Sigmoid colon (tissue), 7 donors: ENCODE data around the gene IGLL5. TPM values are rescaled to one million over a fixed set of nuclear protein-coding genes. Genes with fewer than 3 reads are reported as not detected.
"Not testable (repeated sequence)": the region's sequence is repeated elsewhere in the genome, so short reads cannot be mapped to it uniquely, and the experiment has no call there.

Experiments used
- DNase-seq: peaks from one replicate; pipeline ENCODE4 v3.0.0-alpha.2; 2019
- H3K27ac ChIP-seq, 4 donors: fragments of 200-600 bp; sonication (generic); one replicate each; pipeline ENCODE4 v1.5.1; 2016 to 2019; ENCODE audit warnings: mild to moderate bottlenecking in 1 of 4
- H3K27me3 ChIP-seq, 3 donors: fragments of 200-600 bp; sonication (generic); one replicate each; pipeline ENCODE4 v1.5.1; 2019; ENCODE audit warnings: mild to moderate bottlenecking in 1 of 3
- H3K36me3 ChIP-seq, 4 donors: fragments of 200-600 bp; sonication (generic); one replicate each; pipeline ENCODE4 v1.5.1; 2016 to 2019
- H3K4me1 ChIP-seq, 4 donors: fragments of 200-600 bp; sonication (generic); one replicate each; pipeline ENCODE4 v1.5.1; 2017 to 2019
- H3K4me3 ChIP-seq, 4 donors: fragments of 200-600 bp; sonication (generic); one replicate each; pipeline ENCODE4 v1.5.1; 2017 to 2019; ENCODE audit warnings: mild to moderate bottlenecking in 2 of 4, moderate library complexity in 1 of 4
- H3K9me3 ChIP-seq, 4 donors: fragments of 200-600 bp in 3 of 4; sonication (generic) in 3 of 4; one replicate each; pipeline versions ENCODE4 v1.5.1 to v1.6.1; 2013 to 2019
- EP300 ChIP-seq, 4 donors: sonication (generic); formaldehyde crosslinking; IDR thresholded peaks; one replicate each; pipeline ENCODE4 v1.6.1; 2017; ENCODE audit warnings: antibody characterized with exemption in 4 of 4
- POLR2A ChIP-seq, 2 donors: fragments of 450-650 bp; IDR thresholded peaks; one replicate each; pipeline ENCODE4 v1.6.1; 2016; ENCODE audit warnings: antibody characterized with exemption in 2 of 2, mild to moderate bottlenecking in 2 of 2, moderate library complexity in 2 of 2
- POLR2AphosphoS5 ChIP-seq, 4 donors: sonication (generic); formaldehyde crosslinking; IDR thresholded peaks; one replicate each; pipeline ENCODE4 v1.6.1; 2017; ENCODE audit warnings: antibody characterized with exemption in 4 of 4
- WGBS, 2 donors: extraction: QIAGEN DNeasy Blood & Tissue Kit; methylation state at CpG; one replicate each; pipeline ENCODE4 v1.1.7; 2013; 5-methylcytosine and 5-hydroxymethylcytosine counted together
- intact Hi-C: fragments of 100-400 bp; cut with DNase I; formaldehyde crosslinking; loops from one replicate; pipeline ENCODE4 v1.15.1; 2023
- polyA plus RNA-seq, 3 donors: library from polyadenylated mRNA; stranded (reverse); fragments of 200-250 nt; gene quantifications; one replicate each; pipeline ENCODE4 v1.2.3, GENCODE V29; 2013
- total RNA-seq, 4 donors: library from RNA; depleted of rRNA; stranded (reverse); fragments of >200 nt; gene quantifications; one replicate each; pipeline ENCODE4 v1.1.0, GENCODE V29; 2016
- TF ChIP-seq, protein P1 (sequence below), 4 experiments: fragments of 450-650 bp in 3 of 4; fragments of 200-600 bp in 1 of 4; IDR thresholded peaks; one replicate each; pipeline ENCODE4 v1.5.1; 2016 to 2019; ENCODE audit warnings: antibody characterized with exemption in 4 of 4, mild to moderate bottlenecking in 3 of 4, moderate library complexity in 2 of 4
- donor health status: healthy with polysubstance abuse.
- donor health status: Bipolar disorder and iron deficiency.
- donor health status: healthy.

IGLL5 gene
- total and polyA plus RNA-seq, 7 donors, result 0.99 to 39.6 (median 14.2) TPM; not detected in 3

DNA sequence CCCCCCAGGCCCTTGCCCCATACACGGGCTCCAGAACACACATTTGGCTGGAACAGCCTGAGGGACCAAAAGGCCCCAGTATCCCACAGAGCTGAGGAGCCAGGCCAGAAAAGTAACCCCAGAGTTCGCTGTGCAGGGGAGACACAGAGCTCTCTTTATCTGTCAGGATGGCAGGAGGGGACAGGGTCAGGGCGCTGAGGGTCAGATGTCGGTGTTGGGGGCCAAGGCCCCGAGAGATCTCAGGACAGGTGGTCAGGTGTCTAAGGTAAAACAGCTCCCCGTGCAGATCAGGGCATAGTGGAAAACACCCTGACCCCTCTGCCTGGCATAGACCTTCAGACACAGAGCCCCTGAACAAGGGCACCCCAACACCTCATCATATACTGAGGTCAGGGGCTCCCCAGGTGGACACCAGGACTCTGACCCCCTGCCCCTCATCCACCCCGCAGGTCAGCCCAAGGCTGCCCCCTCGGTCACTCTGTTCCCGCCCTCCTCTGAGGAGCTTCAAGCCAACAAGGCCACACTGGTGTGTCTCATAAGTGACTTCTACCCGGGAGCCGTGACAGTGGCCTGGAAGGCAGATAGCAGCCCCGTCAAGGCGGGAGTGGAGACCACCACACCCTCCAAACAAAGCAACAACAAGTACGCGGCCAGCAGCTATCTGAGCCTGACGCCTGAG, 13.1 kb downstream of the IGLL5 start:
- H3K27ac ChIP-seq, H3K36me3 ChIP-seq, H3K9me3 ChIP-seq, intact Hi-C loops, H3K27me3 ChIP-seq, H3K4me1 ChIP-seq, H3K4me3 ChIP-seq: not testable (repeated sequence)
- 74 to 75% methylated on average over 13 to 15 of the region's 16 CpGs for WGBS, 2 donors
- DNase-seq, result peak; percentile 50

GRCh38 chr22:22901578-22902218, 14.1 kb downstream of the IGLL5 start:
- TF ChIP-seq POLR2AphosphoS5 (IDR thresholded peaks at IDR 0.05), result no peak
- TF ChIP-seq, protein P1, sequence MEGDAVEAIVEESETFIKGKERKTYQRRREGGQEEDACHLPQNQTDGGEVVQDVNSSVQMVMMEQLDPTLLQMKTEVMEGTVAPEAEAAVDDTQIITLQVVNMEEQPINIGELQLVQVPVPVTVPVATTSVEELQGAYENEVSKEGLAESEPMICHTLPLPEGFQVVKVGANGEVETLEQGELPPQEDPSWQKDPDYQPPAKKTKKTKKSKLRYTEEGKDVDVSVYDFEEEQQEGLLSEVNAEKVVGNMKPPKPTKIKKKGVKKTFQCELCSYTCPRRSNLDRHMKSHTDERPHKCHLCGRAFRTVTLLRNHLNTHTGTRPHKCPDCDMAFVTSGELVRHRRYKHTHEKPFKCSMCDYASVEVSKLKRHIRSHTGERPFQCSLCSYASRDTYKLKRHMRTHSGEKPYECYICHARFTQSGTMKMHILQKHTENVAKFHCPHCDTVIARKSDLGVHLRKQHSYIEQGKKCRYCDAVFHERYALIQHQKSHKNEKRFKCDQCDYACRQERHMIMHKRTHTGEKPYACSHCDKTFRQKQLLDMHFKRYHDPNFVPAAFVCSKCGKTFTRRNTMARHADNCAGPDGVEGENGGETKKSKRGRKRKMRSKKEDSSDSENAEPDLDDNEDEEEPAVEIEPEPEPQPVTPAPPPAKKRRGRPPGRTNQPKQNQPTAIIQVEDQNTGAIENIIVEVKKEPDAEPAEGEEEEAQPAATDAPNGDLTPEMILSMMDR (IDR thresholded peaks at IDR 0.05), result no peak
- TF ChIP-seq POLR2A (IDR thresholded peaks at IDR 0.05), result no peak
- no peak for TF ChIP-seq EP300 (IDR thresholded peaks at IDR 0.05)
- Histone ChIP-seq H3K9me3 (no peaks in the 10 kb centered on the region), H3K4me3 (no peak overlapping the region), H3K27me3 (no peaks in the 10 kb centered on the region), H3K4me1 (no peaks in the 10 kb centered on the region), H3K36me3 (no peaks in the 10 kb centered on the region), H3K27ac (no peak overlapping the region)
- intact Hi-C loops, result no loop called here
- DNase-seq, result no peak
- WGBS, 2 donors, result 81 to 88% methylated on average over 8 of the region's 8 CpGs

- intact Hi-C loops, result no loop called here
- TF ChIP-seq, protein P1 (IDR thresholded peaks at IDR 0.05), result no peak
- TF ChIP-seq POLR2AphosphoS5 (IDR thresholded peaks at IDR 0.05) (no peak), POLR2A (IDR thresholded peaks at IDR 0.05) (no peak), EP300 (IDR thresholded peaks at IDR 0.05) (no peak)
- 79 to 81% methylated on average over 9 of the region's 9 CpGs for WGBS, 2 donors
These were observed 14.8 kb downstream of the IGLL5 start for GRCh38 chr22:22902247-22903001.

DNA sequence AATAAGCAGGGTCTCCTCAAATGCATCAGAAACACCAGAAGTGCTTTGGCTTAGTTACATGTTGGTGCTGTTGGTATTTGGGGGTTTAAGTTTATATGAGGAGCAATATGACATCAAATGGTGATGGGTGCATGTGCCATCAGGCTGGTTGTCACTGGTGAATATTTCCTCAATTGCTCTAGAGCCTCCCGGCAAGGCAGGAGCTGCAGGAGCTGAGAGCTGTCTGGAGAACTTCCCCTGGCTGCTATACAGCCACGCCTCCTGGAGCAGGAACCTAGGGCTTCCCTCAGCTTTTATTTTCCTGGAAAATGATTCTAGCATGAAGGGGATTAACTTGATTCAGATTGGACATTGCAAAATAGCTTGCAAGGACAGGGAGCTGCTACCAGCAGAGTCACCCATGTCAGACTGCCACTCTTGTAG, 15.8 kb downstream of the IGLL5 start:
- no peak for DNase-seq
- Histone ChIP-seq H3K4me1 (no peaks in the 10 kb centered on the region), H3K9me3 (no peaks in the 10 kb centered on the region), H3K27me3 (no peaks in the 10 kb centered on the region), H3K36me3 (no peaks in the 10 kb centered on the region), H3K27ac (no peak overlapping the region), H3K4me3 (no peak overlapping the region)
- TF ChIP-seq, protein P1 (IDR thresholded peaks at IDR 0.05), result no peak
- no peak for TF ChIP-seq POLR2AphosphoS5 (IDR thresholded peaks at IDR 0.05)
- no peak for TF ChIP-seq EP300 (IDR thresholded peaks at IDR 0.05)
- no peak for TF ChIP-seq POLR2A (IDR thresholded peaks at IDR 0.05)
- 15 to 49% methylated on average over 2 of the region's 2 CpGs for WGBS, 2 donors
- intact Hi-C loops, result no loop called here

More at GRCh38 chr22:22902247-22903001, 14.8 kb downstream of the IGLL5 start:
- Histone ChIP-seq H3K4me1 (no peaks in the 10 kb centered on the region), H3K27me3 (no peaks in the 10 kb centered on the region), H3K9me3 (no peaks in the 10 kb centered on the region), H3K36me3 (no peaks in the 10 kb centered on the region), H3K27ac (no peak overlapping the region), H3K4me3 (no peak overlapping the region)
- no peak for DNase-seq

DNA sequence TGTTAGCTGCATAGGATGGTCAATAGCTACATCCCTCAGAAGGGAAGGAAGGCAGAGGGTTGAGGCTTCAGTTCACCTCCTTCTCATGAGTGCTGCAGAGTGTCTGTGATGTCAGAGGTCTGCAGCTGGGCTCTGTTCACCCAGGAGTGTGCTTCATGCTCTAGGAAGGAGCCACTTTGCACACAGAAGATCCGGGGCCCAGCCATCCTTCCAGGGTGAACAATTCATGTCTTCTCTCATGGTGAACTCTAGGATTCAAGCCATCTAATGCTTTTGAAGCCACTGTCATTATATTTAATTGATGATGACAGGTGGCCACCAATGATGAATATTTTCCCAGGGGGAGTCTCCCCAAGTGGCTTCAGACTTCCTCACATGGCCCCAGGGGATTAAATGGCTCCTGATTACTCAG, 16.2 kb downstream of the IGLL5 start:
- H3K27me3 ChIP-seq, intact Hi-C loops, H3K4me1 ChIP-seq, H3K36me3 ChIP-seq, H3K4me3 ChIP-seq, DNase-seq, H3K27ac ChIP-seq, H3K9me3 ChIP-seq: not testable (repeated sequence)
- WGBS, 2 donors, result 68 to 70% methylated on average over 1 of the region's 1 CpG

DNA sequence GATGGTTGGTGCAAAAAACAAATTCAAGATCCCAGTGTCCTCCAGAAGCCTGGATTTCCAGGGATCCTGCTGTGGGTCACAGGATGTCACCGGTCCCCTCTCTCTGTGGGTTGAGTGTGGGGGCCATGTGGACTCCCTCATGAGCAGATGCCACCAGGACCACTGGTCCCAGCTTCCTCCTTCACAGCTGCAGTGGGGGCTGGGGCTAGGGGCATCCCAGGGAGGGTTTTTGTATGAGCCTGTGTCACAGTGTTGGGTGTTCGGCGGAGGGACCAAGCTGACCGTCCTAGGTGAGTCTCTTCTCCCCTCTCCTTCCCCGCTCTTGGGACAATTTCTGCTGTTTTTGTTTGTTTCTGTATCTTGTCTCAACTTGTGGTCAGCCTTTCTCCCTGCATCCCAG, 17.1 kb downstream of the IGLL5 start:
- H3K36me3 ChIP-seq, H3K4me3 ChIP-seq, intact Hi-C loops, DNase-seq, H3K27ac ChIP-seq, H3K9me3 ChIP-seq, H3K27me3 ChIP-seq, H3K4me1 ChIP-seq: not testable (repeated sequence)
- WGBS, 2 donors, result 88 to 92% methylated on average over 5 of the region's 5 CpGs

GRCh38 chr22:22906391-22906790, 18.8 kb downstream of the IGLL5 start:
- DNase-seq, intact Hi-C loops, H3K4me1 ChIP-seq, H3K27me3 ChIP-seq, H3K36me3 ChIP-seq, H3K27ac ChIP-seq, H3K9me3 ChIP-seq, H3K4me3 ChIP-seq: not testable (repeated sequence)
- 68 to 69% methylated on average over 8 of the region's 10 CpGs for WGBS, 2 donors
